Umbilical cord (tissue), 2 donors: Measurements from ENCODE around the gene LMAN1L. TPM values are rescaled to one million over a fixed set of nuclear protein-coding genes. Genes with fewer than 3 reads are reported as not detected.

Experiments
- DNase-seq: peaks from one replicate; pipeline ENCODE4 v3.0.0-alpha.2; 2015; ENCODE audit warnings: low spot score
- total RNA-seq: library from RNA; depleted of rRNA; stranded (reverse); fragments of >200 nt; gene quantifications from one replicate; pipeline ENCODE4 v1.2.3, GENCODE V29; 2014; ENCODE audit warnings: low replicate concordance; ENCODE audit not compliant: insufficient read depth

Gene LMAN1L
- total RNA-seq, 1 donor from 2014 or later, result 1.2 TPM

- DNase-seq, result peak; percentile 55
Measured at GRCh38 chr15:74815121-74815934, 2.7 kb downstream of the LMAN1L start.

- no peak for DNase-seq
Measured at GRCh38 chr15:74815961-74816360, 3.3 kb downstream of the LMAN1L start.

DNA sequence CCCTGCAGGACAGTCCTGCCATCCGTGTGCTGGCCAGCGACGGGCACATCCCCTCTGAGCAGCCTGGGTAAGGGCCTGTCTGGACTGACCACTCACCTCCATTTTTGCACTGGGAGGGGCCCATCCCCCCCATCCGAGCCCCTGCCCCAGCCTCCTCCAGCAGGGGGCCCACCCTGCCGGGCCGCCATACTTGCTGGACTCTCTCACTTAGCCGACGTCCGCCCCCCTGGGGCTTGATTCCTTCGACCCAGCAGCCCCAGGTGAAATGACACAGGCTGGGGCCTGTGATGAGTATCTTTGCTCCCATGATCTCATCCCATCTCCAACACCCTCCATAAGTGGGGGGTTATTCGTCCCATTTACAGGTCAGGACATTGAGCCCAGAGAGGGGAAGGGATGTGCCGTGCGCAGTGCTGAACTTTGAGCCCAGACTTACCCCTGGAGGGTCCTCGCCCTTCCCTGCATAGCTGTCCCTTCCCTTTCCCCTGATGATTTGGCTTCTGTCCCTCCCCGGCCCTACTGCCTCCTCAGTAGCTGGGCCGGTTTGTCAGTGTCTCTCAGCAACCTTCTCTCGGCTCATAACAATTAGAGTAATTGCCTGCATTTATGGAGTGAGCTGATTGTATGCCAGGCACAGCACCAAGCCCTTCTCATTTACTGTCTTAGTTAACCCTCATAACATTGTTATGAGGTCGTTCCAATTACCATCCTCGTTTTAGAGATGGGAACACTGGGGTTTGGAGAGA, 4.2 kb downstream of the LMAN1L start:
- DNase-seq, result no peak

GRCh38 chr15:74817370-74817737, 4.7 kb downstream of the LMAN1L start:
- no peak for DNase-seq

- no peak for DNase-seq
Measured at GRCh38 chr15:74820056-74820455, 7.4 kb downstream of the LMAN1L start.

GRCh38 chr15:74821091-74821789, 8.6 kb downstream of the LMAN1L start:
- DNase-seq, result no peak

DNA sequence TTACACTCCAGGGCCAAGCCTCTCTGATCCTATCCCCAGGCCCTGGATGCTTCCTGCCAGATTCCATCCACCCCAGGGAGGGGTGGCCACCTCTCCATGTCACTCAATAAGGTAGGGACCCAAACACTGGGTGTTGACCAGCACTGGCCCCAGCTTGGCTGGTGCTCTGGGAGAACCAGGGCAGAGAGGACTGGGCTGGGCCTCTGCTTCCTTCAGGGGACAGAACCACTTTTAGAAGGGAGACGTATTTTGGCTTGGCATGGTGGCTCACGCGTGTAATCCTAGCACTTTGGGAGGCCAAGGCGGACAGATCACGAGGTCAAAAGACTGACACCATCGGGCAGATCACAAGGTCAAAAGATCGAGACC, 9.1 kb downstream of the LMAN1L start:
- DNase-seq, result no peak

- DNase-seq, result no peak
Measured at GRCh38 chr15:74822233-74822632, 9.6 kb downstream of the LMAN1L start.

GRCh38 chr15:74823324-74823723, 10.7 kb downstream of the LMAN1L start:
- DNase-seq, result no peak

DNA sequence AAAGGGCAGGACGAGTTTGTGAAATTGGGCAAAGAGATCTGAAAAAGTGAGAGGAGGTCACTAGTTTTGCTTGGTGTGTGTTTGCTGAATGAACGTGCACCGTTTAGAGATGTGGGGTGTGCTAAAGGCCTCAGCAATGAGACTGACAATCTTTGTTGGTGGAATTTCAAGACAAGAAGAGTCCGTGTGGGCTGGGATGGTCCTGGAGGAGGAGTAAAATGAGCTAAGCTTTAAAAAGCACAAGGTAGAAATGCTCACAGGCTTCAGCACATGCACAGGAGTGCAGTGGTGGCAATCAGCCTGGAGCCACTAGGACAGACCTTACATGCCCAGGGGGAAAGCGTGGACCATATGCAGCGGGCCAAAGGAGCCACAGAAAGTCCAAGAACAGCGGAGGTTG, 12.3 kb downstream of the LMAN1L start:
- DNase-seq, result no peak

DNA sequence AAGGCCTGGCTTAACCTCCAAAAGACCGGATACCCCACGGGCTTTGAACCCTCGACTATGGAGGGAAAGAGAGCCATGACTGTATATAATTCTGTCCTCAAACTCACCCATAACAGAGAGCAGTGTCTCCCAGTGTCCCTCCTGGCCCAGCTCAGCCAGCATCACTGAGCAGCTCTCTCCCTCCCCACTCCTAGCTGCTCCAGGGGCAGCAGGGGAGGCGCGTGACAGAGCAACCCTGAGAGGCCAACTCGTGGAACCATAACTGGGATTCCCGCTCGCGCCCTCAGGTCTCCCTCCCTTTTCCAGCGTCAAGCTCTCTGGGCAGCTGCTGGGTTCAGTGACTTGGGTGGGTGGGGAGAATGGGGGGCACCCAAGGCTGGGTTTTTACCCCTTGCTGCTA, 13.2 kb downstream of the LMAN1L start:
- no peak for DNase-seq

DNA sequence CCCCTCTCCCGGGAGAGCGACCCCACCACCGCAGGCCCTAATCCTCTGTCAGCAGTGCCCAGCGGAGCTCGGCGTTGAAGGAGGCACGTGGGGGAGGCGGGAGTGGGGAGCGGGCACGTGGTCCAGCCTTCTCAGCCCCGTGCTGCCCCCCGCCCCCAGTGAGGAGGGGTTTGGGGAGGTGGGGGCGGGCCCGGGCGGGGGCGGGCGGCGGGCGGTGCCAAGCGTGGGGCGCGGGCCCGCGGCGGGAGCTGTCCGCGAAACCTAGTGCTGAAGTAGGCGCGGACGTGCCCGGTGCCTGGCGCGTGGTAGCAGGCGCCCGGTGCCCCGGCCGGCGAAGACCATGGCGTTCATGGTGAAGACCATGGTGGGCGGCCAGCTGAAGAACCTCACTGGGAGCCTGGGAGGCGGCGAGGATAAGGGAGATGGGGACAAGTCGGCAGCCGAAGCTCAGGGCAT, 13.8 kb downstream of the LMAN1L start, which contains the start of gene CPLX3:
CPLX3 (plus strand) TSS at position 264 of the 456 bp plus-strand sequence; CDS start at position 341, 77 bp downstream.
- peak; percentile 7 for DNase-seq

GRCh38 chr15:74826921-74827320, 14.3 kb downstream of the LMAN1L start:
- DNase-seq, result no peak

- DNase-seq, result no peak
Measured at GRCh38 chr15:74827614-74828013, 15.0 kb downstream of the LMAN1L start.

- DNase-seq, result no peak
Measured at GRCh38 chr15:74828835-74829234, 16.2 kb downstream of the LMAN1L start.

- DNase-seq, result no peak
Measured at GRCh38 chr15:74829486-74829885, 16.9 kb downstream of the LMAN1L start.

GRCh38 chr15:74829991-74830390, 17.4 kb downstream of the LMAN1L start:
- DNase-seq, result no peak

DNA sequence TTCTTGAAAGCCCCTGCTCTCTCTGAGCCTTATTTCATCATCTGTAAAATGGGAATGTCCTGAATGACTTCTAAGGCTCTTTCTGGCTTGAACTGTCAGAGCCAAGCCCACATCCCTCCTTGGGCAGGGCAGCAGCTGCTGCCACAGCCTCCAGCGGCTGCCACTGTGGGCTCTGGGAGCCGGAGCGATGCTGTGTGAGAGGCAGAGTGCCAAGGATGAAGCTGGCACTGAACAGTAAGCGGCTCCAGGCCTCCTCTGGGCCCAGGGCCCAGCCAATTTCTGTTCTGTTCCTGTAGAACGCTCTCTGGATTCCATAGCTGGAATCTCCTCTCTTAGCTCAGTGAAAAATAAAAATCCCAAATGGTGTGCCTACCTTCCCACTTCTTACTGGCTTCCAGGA, 18.2 kb downstream of the LMAN1L start:
- no peak for DNase-seq

DNA sequence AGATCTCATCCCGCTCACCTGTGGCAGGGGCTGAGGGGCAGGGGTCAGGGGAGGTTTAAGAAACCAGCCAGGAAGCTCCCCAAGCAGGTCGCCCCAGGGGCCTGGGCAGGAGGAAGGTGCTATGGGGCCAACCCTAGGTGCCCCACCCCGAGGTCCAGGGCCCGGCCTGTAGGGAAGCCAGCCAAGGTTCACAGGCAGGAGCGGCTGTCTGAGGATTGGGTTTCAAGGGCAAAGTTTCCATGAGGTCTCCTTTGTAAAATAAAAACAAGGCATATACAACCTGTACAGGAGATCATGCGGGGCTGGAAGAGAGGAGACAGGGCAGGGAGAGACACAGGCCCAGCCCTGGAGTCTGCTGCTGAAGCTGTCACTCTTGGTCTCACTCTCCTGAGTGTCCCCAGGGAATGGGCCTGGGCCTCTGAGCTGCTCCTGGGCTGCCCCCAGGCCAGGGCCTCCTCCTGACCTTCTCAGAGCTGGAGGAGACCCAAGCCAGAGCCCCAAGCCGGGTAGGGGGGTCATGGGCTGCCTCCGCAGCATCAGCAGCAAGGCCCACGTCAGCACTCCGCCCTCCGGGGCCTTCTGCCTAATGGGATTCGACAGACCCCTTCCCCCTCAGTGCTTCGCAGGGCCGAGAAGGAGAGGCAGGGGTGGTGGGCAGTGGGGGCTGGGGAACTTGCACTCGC, 19.3 kb downstream of the LMAN1L start:
- no peak for DNase-seq

- no peak for DNase-seq
Measured at GRCh38 chr15:74832826-74833225, 20.2 kb downstream of the LMAN1L start.

- no peak for DNase-seq
Measured at GRCh38 chr15:74833376-74834107, 20.9 kb downstream of the LMAN1L start.
